CD4-positive, alpha-beta T cell (primary cell): ENCODE measurements around the gene POLA1. TPM values are rescaled to one million over a fixed set of nuclear protein-coding genes. Genes with fewer than 3 reads are reported as not detected.

Source experiments
- ATAC-seq: fragments of 200-7000 bp; cut with Tn5 transposase; one replicate; pipeline ENCODE4 v1.10.0; 2022; ENCODE audit warnings: mild to moderate bottlenecking; ENCODE audit not compliant: poor library complexity
- CTCF ChIA-PET: fragments of 350-600 bp; sonication (Branson Sonifier 250); formaldehyde crosslinking; loops from one replicate; lab custom pipeline; 2021; ENCODE audit warnings: antibody characterized with exemption, inconsistent platforms; lab: Charles Lee
- POLR2A ChIA-PET: fragments of 350-600 bp; sonication (Branson Sonifier 250); formaldehyde crosslinking; loops from one replicate; lab custom pipeline; 2021; ENCODE audit warnings: antibody characterized with exemption, inconsistent platforms; lab: Charles Lee
- DNase-seq, 14 experiments: peaks; one replicate each; pipeline ENCODE4 v3.0.0-alpha.2; 2013 to 2020; ENCODE audit warnings: mixed read lengths in 2 of 14
- H3K27ac ChIP-seq, 2 donors: one replicate each; pipeline versions ENCODE4 v1.5.1 to v1.7.0; 2013; ENCODE audit warnings: low read length in 2 of 2, low read depth in 1 of 2, mild to moderate bottlenecking in 1 of 2
- H3K27me3 ChIP-seq, 2 experiments: 1 replicate in 1 of 2; 2 replicates in 1 of 2; pipeline versions ENCODE4 v1.6.1 to v1.7.0; 2013; ENCODE audit warnings: low read length in 2 of 2, control low read depth in 1 of 2, mild to moderate bottlenecking in 1 of 2, moderate library complexity in 1 of 2; ENCODE audit not compliant: insufficient read depth in 2 of 2, control insufficient read depth in 1 of 2
- H3K36me3 ChIP-seq: one replicate; pipeline ENCODE4 v1.6.1; 2013; ENCODE audit warnings: low read length, control low read depth; ENCODE audit not compliant: insufficient read depth
- H3K4me1 ChIP-seq: one replicate; pipeline ENCODE4 v1.6.1; 2013; ENCODE audit warnings: low read length, control low read depth; ENCODE audit not compliant: insufficient read depth
- H3K4me3 ChIP-seq: one replicate; pipeline ENCODE4 v1.5.1; 2013; ENCODE audit warnings: mild to moderate bottlenecking, low read length, moderate library complexity
- H3K9me3 ChIP-seq, 2 experiments: 1 replicate in 1 of 2; 2 replicates in 1 of 2; pipeline versions ENCODE4 v1.6.1 to v1.7.0; 2013; ENCODE audit warnings: low read length in 2 of 2, mild to moderate bottlenecking in 2 of 2, control low read depth in 1 of 2, moderate library complexity in 1 of 2; ENCODE audit not compliant: control insufficient read depth in 1 of 2, insufficient read depth in 1 of 2
- H3K27ac Mint-ChIP-seq: one replicate; pipeline ENCODE4 v1.8.0; 2020; ENCODE audit warnings: mixed read lengths
- H3K27me3 Mint-ChIP-seq: one replicate; pipeline ENCODE4 v1.8.0; 2021; ENCODE audit warnings: mixed read lengths
- H3K36me3 Mint-ChIP-seq: one replicate; pipeline ENCODE4 v1.8.0; 2021; ENCODE audit warnings: low read depth, mixed read lengths
- H3K4me1 Mint-ChIP-seq: one replicate; pipeline ENCODE4 v1.8.0; 2021; ENCODE audit warnings: low read depth, mixed read lengths
- H3K4me3 Mint-ChIP-seq: one replicate; pipeline ENCODE4 v1.8.0; 2020; ENCODE audit warnings: mild to moderate bottlenecking, mixed read lengths
- H3K9me3 Mint-ChIP-seq: one replicate; pipeline ENCODE4 v1.8.0; 2020; ENCODE audit warnings: mixed read lengths
- CTCF ChIP-seq: fragments of 200-600 bp; IDR thresholded peaks from one replicate; pipeline ENCODE4 v1.8.0; 2022; ENCODE audit warnings: antibody characterized with exemption, mild to moderate bottlenecking
- intact Hi-C, 2 experiments: fragments of 100-400 bp; cut with DNase I in 1 of 2; cut with micrococcal nuclease in 1 of 2; formaldehyde crosslinking; loops; one replicate each; pipeline versions ENCODE4 v1.15.1 to v1.9.0; 2023 to 2025; cut with DNase I, micrococcal nuclease
- total RNA-seq, 174 experiments: library from RNA in 2 of 174; stranded (reverse) in 2 of 174; gene quantifications; one replicate each; pipeline ENCODE4 v1.2.3 and lab custom pipeline; 2021 to 2026

POLA1 gene
- total RNA-seq, 2 experiments from 2014 or later: 4.7 TPM

- Histone ChIP-seq H3K36me3 (no peaks in the 10 kb centered on the region), H3K27ac (no peak overlapping the region), H3K4me1 (no peaks in the 10 kb centered on the region), H3K4me3 (no peak overlapping the region), H3K27me3 (no peaks in the 10 kb centered on the region), H3K9me3 (no peaks in the 10 kb centered on the region)
- Mint-ChIP-seq H3K36me3 (peaks cover 26% of the 10 kb centered on the region), H3K4me3 (no peak overlapping the region), H3K9me3 (no peaks in the 10 kb centered on the region), H3K27ac (no peak overlapping the region), H3K27me3 (no peaks in the 10 kb centered on the region), H3K4me1 (no peaks in the 10 kb centered on the region)
- DNase-seq: no peak
- intact Hi-C loops: no loop called here
- CTCF ChIA-PET: no interaction called here
- POLR2A ChIA-PET: no interaction called here
- no peak for ATAC-seq
- TF ChIP-seq CTCF: no peak
Observed at GRCh38 chrX:24796204-24796603, 102.5 kb downstream of the POLA1 start.

- H3K4me1 ChIP-seq: no peaks in the 10 kb centered on the region
- no peaks in the 10 kb centered on the region for H3K9me3 ChIP-seq
- DNase-seq (no peak), ATAC-seq (no peak)
- no peak overlapping the region for H3K4me3 ChIP-seq
- no peaks in the 10 kb centered on the region for H3K27me3 ChIP-seq
- no peaks in the 10 kb centered on the region for H3K36me3 ChIP-seq
- POLR2A ChIA-PET: no interaction called here
- Mint-ChIP-seq H3K36me3 (peaks cover 15% of the 10 kb centered on the region), H3K4me3 (no peak overlapping the region), H3K9me3 (no peaks in the 10 kb centered on the region), H3K27ac (no peak overlapping the region), H3K27me3 (no peaks in the 10 kb centered on the region), H3K4me1 (no peaks in the 10 kb centered on the region)
- intact Hi-C loops: no loop called here
- H3K27ac ChIP-seq: no peak overlapping the region
- no peak for TF ChIP-seq CTCF
- CTCF ChIA-PET: no interaction called here
Observed at GRCh38 chrX:24799078-24799477, 105.4 kb downstream of the POLA1 start.

GRCh38 chrX:24799565-24799964, 105.8 kb downstream of the POLA1 start:
- Histone ChIP-seq H3K27ac (no peak overlapping the region), H3K4me1 (no peaks in the 10 kb centered on the region), H3K27me3 (no peaks in the 10 kb centered on the region), H3K36me3 (no peaks in the 10 kb centered on the region), H3K9me3 (no peaks in the 10 kb centered on the region), H3K4me3 (no peak overlapping the region)
- intact Hi-C loops: no loop called here
- CTCF ChIA-PET: no interaction called here
- no peaks in the 10 kb centered on the region for H3K27me3 Mint-ChIP-seq
- DNase-seq (no peak), ATAC-seq (no peak)
- POLR2A ChIA-PET: no interaction called here
- no peak overlapping the region for H3K27ac Mint-ChIP-seq
- no peaks in the 10 kb centered on the region for H3K4me1 Mint-ChIP-seq
- TF ChIP-seq CTCF: no peak
- no peak overlapping the region for H3K4me3 Mint-ChIP-seq
- H3K9me3 Mint-ChIP-seq: no peaks in the 10 kb centered on the region
- H3K36me3 Mint-ChIP-seq: peaks cover 15% of the 10 kb centered on the region
